ENCODE results near the gene MAGEA4.

MAGEA4 gene

DNA sequence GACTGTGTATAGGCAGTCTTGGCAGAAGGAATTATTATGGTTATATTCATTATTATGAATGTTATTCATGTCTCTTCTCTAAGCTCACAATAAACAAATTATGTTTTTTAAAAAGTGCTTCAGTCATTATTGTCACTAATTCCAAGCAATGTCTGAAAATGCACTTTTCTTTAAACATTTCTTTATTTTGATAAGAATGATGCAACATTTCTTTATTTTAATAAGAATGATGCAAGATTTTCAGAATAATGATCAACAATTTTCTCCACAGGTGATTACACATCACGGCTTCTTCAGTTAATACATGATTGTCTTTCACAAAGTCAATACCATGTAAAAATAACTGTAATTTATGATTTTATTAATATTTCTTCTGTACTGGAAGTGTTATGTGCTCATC, 22.7 kb downstream of the MAGEA4 start:
- DNase-seq = no peak

DNA sequence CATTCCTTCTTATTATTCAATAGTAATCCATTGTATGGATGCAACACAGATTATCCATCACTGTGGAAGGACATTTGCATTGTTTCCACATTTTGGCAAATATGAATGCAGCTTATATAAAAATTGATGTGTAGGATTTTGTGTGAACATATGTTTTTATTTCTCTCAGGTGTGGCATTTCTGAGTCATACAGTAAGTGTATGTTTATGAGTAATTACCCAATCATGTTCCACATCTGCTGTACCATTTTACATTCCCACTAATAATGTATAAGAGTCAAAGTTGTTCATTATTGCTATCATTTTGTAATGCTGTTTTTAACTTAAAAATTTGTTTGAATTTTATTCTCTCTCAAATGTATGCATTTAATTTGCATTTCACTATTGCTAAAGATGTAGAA, 25.5 kb downstream of the MAGEA4 start:
- no peak for DNase-seq

DNA sequence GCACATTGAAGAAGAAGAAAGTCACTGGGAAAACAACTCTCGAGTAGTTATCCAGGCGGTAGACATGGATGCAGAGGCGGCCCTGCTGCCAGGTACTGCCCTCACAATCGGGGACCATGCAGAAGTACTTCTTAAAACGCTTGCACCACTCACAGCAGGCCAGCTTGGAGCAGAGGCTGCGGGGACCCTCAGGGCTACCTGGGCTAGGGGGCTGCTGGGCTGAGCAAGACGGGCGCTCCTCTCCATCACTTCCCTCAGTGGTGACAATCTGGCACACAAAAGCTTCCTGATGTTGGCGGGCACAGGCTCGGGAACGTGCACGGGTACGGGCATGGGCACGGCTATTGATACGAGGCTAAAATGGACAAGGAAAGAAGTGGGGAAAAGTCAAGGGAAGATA, 42.0 kb downstream of the MAGEA4 start:
- DNase-seq = no peak

DNA sequence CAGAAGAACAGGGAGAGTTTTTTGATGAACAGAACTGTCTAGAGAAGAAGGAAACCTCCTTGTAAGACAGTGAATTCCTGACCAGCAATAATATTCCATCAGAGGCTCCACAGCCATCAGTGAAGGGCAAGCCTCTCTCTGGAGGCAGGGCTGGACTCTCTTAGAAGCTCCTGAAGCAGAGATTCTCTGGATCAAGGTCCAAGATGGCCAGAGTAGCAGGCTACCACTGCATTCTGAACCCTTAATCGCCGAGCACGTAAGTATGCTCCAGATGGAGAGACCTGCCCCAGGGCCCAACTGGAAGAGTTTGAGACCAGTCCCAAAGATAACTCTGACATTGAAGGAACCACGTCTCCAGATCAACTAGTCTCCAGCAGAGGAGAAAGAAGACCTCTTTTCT, 45.4 kb downstream of the MAGEA4 start:
- DNase-seq = no peak

DNA sequence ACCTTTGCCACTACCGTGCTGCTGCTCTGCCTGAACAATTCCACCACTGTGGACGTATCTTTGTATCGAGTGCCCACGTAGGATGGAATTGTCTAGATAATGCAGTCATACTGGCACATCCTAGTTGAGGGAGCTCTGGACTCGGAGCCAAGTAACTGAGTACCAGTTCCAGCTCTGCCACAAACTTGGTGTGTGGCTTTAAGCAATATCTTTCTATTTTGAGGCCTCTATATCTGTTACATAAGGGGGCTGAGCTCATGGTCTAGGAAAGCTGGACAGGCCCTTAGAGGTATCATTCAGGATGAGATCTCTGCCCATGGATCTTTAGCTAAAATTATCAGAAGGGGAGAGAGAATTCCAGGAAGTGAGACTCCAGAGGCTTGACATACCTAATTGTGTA, 49.3 kb downstream of the MAGEA4 start:
- DNase-seq = no peak

DNA sequence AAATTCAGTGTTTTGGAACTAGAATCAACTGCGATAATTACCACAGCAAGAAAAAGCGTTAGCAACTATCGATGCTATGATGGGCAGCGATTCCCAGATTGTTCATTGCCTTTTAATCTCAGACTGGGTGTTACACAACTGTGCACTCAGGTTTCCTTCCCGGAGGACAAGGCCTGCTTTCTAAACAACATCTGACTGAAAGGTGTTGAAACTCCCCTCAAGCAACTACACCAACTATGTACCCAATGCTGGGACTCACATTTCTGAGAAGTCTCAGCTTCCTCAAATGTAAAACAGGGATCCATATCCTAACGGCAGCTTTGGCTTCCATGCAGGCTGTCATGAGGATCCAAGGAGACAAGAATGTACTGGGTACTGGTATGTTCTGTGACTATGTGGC, 53.5 kb downstream of the MAGEA4 start:
- no peak for DNase-seq

DNA sequence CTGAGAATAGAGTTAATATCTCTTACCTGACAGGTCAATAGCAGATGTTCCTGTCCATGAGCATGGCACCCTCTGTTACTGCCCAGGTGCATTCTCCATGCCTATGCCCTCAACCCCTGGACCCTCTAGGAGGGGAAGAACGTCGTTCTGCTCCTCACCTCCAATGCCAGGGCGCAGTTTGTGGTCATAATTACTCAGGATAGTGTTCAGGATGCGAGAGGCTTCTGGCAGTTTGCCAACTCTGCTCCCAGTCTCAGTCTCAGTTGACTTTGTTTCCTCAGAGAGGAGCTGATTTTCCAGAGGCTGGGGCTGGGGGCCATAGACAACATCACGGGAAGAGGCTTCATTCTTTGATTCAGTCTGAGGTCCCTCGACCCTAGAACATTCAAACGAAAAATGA, 57.3 kb downstream of the MAGEA4 start:
- DNase-seq = no peak

DNA sequence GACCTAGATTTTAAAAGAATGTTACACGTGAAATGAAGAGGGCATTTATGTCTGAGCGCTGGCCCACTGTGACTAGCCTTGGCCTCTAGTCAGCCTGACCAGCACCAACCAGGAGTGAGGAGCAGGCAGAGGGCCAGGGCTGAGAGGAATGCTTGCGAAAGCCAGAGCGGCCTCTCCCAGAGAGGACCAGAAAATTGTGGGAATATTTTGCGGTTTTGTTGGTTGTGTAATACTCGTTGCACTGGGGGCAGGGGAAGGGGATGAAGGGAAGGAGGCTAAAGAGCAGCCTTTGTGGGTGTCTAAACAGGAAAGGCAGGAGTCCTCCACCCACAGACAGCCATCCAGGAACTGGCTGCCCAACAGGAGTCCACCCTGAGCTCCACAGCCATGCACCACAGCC, 58.0 kb downstream of the MAGEA4 start:
- DNase-seq = no peak

DNA sequence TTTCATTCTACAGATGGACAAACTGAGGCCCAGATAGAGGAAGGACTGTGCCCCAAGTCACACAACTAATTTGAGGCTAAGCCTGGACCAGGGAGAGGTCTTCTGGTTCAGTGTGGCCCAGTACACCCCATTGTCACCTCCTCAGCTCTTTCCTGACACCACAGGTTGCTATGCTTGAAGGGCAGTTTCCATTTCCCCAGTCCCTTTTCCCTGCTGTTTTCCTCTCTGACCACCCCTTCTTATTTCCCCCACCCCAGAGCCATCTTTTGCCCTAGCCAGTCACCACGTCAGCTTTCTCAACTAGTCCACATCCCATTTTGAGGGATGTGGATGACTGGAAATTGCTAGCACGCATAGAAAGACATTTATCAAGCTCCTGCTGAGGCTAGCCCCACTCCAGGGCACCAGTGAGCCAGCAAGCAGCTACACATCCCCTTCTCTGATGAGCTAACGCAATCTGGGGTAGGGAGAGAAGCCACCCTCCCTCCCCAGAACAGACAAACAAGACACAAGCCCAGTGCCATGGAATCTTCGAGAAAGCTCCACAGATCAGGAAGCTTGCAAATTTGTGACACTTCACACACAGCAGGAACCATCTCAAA, 60.5 kb downstream of the MAGEA4 start:
- DNase-seq = no peak

DNA sequence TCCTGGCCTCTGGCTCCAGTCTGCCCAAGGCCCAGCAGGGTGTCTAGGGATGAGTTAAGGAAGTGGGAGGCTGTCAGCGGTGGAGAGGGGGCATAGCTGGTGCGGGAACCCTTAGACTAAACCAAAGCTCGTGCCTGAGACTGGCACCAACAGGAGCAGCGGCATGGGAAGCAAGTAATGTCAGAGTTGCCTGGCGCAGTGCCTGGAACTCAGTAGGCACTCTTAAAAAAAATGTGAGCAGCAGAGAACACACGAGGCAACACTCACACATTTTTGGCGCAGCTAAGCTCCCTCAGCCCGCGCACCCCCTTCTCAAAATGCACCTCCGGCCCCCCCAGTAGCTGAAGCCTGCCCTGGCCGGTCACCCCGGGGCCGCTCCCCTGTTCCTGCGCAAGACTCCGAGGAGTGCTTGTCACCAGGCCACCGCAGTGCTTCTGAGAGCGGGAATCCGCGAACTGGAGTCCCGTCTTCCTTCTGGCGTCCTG, 61.2 kb downstream of the MAGEA4 start:
- no peak for DNase-seq
